H1 (cell line): ENCODE results near the gene TRIM28. TPM values are rescaled to one million over a fixed set of nuclear protein-coding genes. Genes with fewer than 3 reads are reported as not detected.

Source experiments
- CTCF ChIA-PET: fragments of 300-600 bp; sonication (Branson Sonifier 250); formaldehyde crosslinking; loops from one replicate; lab custom pipeline; 2021; ENCODE audit not compliant: partially characterized antibody; lab: Charles Lee
- POLR2A ChIA-PET: fragments of 300-600 bp; sonication (Branson Sonifier 250); formaldehyde crosslinking; loops from one replicate; lab custom pipeline; 2021; ENCODE audit warnings: inconsistent platforms; ENCODE audit not compliant: partially characterized antibody; lab: Charles Lee
- DNase-seq, 2 experiments: peaks; one replicate each; pipeline versions ENCODE4 v3.0.0 to v3.0.0-alpha.2; 2010 to 2022; ENCODE audit warnings: low spot score in 2 of 2, low read depth in 1 of 2, mixed read lengths in 1 of 2
- FAIRE-seq: peaks from 2 replicates; lab custom pipeline; 2011; peaks lifted over from hg19 to GRCh38; lab: Jason Lieb, UNC
- H2AFZ ChIP-seq: 2 replicates; pipeline ENCODE4 v1.8.1; 2012; ENCODE audit warnings: low read length, inconsistent platforms
- H2AK5ac ChIP-seq: 2 replicates; pipeline ENCODE4 v1.6.1; 2013; ENCODE audit warnings: low read depth, low read length
- H2BK120ac ChIP-seq: replicated peaks from 2 replicates; pipeline ENCODE3; 2013; ENCODE audit warnings: low read depth, low read length, inconsistent platforms
- H2BK12ac ChIP-seq: 2 replicates; pipeline ENCODE4 v1.6.1; 2013; ENCODE audit warnings: low read depth, low read length
- H2BK15ac ChIP-seq: 2 replicates; pipeline ENCODE4 v1.6.1; 2013; ENCODE audit warnings: low read length
- H2BK20ac ChIP-seq: 2 replicates; pipeline ENCODE4 v1.6.1; 2013; ENCODE audit warnings: low read length
- H2BK5ac ChIP-seq: 2 replicates; pipeline ENCODE4 v1.6.1; 2013; ENCODE audit warnings: low read depth, low read length
- H3K14ac ChIP-seq: 2 replicates; pipeline ENCODE4 v1.6.1; 2013; ENCODE audit warnings: inconsistent platforms; ENCODE audit not compliant: insufficient read length
- H3K18ac ChIP-seq: 2 replicates; pipeline ENCODE4 v1.6.1; 2013; ENCODE audit warnings: low read length; ENCODE audit errors: extremely low read depth
- H3K23ac ChIP-seq: 2 replicates; pipeline ENCODE4 v1.6.1; 2013; ENCODE audit warnings: inconsistent platforms; ENCODE audit not compliant: insufficient read length
- H3K23me2 ChIP-seq: 2 replicates; pipeline ENCODE4 v1.6.1; 2013; ENCODE audit warnings: low read depth, low read length
- H3K27ac ChIP-seq: 2 replicates; pipeline ENCODE4 v1.6.1; 2011; ENCODE audit warnings: low read depth, low read length, inconsistent platforms
- H3K27me3 ChIP-seq, 4 experiments: replicated peaks in 1 of 4; 1 replicate in 1 of 4; 2 replicates in 3 of 4; pipeline versions ENCODE4 v1.6.1 to v1.8.1; 2011 to 2013; ENCODE audit warnings: low read length in 3 of 4, mild to moderate bottlenecking in 3 of 4, inconsistent platforms in 2 of 4, mixed read lengths in 2 of 4, moderate library complexity in 1 of 4; ENCODE audit not compliant: control insufficient read depth in 3 of 4, insufficient read depth in 3 of 4; ENCODE audit errors: extremely low read depth in 1 of 4
- H3K36me3 ChIP-seq, 4 experiments: 2 replicates each; pipeline versions ENCODE4 v1.6.1 to v1.8.1; 2011 to 2013; ENCODE audit warnings: mild to moderate bottlenecking in 4 of 4, low read length in 3 of 4, moderate library complexity in 2 of 4, control low read depth in 1 of 4, inconsistent platforms in 1 of 4; ENCODE audit not compliant: insufficient read depth in 4 of 4, control insufficient read depth in 2 of 4
- H3K4ac ChIP-seq: replicated peaks from 2 replicates; pipeline ENCODE3; 2013; ENCODE audit warnings: low read length, low read depth, mixed read lengths, inconsistent platforms; ENCODE audit not compliant: insufficient read length
- H3K4me1 ChIP-seq, 4 experiments: replicated peaks in 1 of 4; 1 replicate in 1 of 4; 2 replicates in 3 of 4; pipeline versions ENCODE4 v1.6.1 to v1.8.1; 2011 to 2013; ENCODE audit warnings: low read length in 3 of 4, inconsistent platforms in 2 of 4, mixed read lengths in 1 of 4; ENCODE audit not compliant: insufficient read depth in 4 of 4, control insufficient read depth in 3 of 4
- H3K4me2 ChIP-seq, 2 experiments: 2 replicates each; pipeline versions ENCODE4 v1.6.1 to v1.8.1; 2011 to 2013; ENCODE audit warnings: low read depth in 2 of 2, low read length in 2 of 2, control low read depth in 1 of 2, inconsistent platforms in 1 of 2, mild to moderate bottlenecking in 1 of 2; ENCODE audit not compliant: insufficient read depth in 1 of 2
- H3K4me3 ChIP-seq, 4 experiments: fragments of 200-600, 300-600 bp in 1 of 4; sonication (generic), shearing (Covaris generic), sonication (Bioruptor Twin) in 1 of 4; 2 replicates each; pipeline versions ENCODE4 v1.5.1 to v1.8.1; 2011 to 2016; ENCODE audit warnings: low read length in 4 of 4, low read depth in 3 of 4, control low read depth in 2 of 4, inconsistent platforms in 2 of 4, mild to moderate bottlenecking in 2 of 4, mixed read lengths in 1 of 4, moderate library complexity in 1 of 4; ENCODE audit not compliant: insufficient read depth in 2 of 4; ENCODE audit errors: extremely low read depth in 1 of 4
- H3K56ac ChIP-seq: replicated peaks from 2 replicates; pipeline ENCODE3; 2013; ENCODE audit warnings: low read depth, mild to moderate bottlenecking, mixed read lengths, low read length, inconsistent platforms; ENCODE audit not compliant: insufficient read length
- H3K79me1 ChIP-seq: 2 replicates; pipeline ENCODE4 v1.6.1; 2013; ENCODE audit warnings: low read depth, low read length, control low read depth
- H3K79me2 ChIP-seq, 2 experiments: 2 replicates each; pipeline versions ENCODE4 v1.6.1 to v1.8.1; 2012 to 2013; ENCODE audit warnings: low read length in 2 of 2, mild to moderate bottlenecking in 2 of 2, inconsistent platforms in 1 of 2; ENCODE audit not compliant: insufficient read depth in 2 of 2, control insufficient read depth in 1 of 2
- H3K9ac ChIP-seq, 4 experiments: replicated peaks in 1 of 4; 1 replicate in 1 of 4; 2 replicates in 3 of 4; pipeline versions ENCODE4 v1.6.1 to v1.8.1; 2011 to 2013; ENCODE audit warnings: low read depth in 3 of 4, low read length in 3 of 4, control low read depth in 2 of 4, mild to moderate bottlenecking in 2 of 4, moderate library complexity in 2 of 4, inconsistent platforms in 1 of 4; ENCODE audit errors: extremely low read depth in 1 of 4
- H3K9me3 ChIP-seq, 2 experiments: 2 replicates each; pipeline versions ENCODE4 v1.6.1 to v1.8.1; 2012 to 2013; ENCODE audit warnings: mild to moderate bottlenecking in 2 of 2, moderate library complexity in 2 of 2, control low read depth in 1 of 2, inconsistent platforms in 1 of 2, low read depth in 1 of 2, low read length in 1 of 2, mixed read lengths in 1 of 2; ENCODE audit not compliant: insufficient read depth in 2 of 2
- H4K20me1 ChIP-seq, 2 experiments: replicated peaks in 1 of 2; 2 replicates each; pipeline versions ENCODE3 to v1.8.1; 2011 to 2013; ENCODE audit warnings: inconsistent platforms in 2 of 2, low read length in 2 of 2, mild to moderate bottlenecking in 1 of 2; ENCODE audit not compliant: insufficient read depth in 2 of 2, control insufficient read depth in 1 of 2
- H4K5ac ChIP-seq: 2 replicates; pipeline ENCODE4 v1.6.1; 2013; ENCODE audit warnings: low read length, low read depth, mixed read lengths, inconsistent platforms; ENCODE audit not compliant: insufficient read length
- H4K8ac ChIP-seq: 2 replicates; pipeline ENCODE4 v1.8.0; 2013; ENCODE audit warnings: mild to moderate bottlenecking, moderate library complexity, low read length, inconsistent platforms; ENCODE audit not compliant: insufficient read depth; ENCODE audit errors: extremely low read depth
- H4K91ac ChIP-seq: replicated peaks from 2 replicates; pipeline ENCODE3; 2013; ENCODE audit warnings: low read length, mixed read lengths, inconsistent platforms; ENCODE audit not compliant: insufficient read length
- BRCA1 ChIP-seq: IDR thresholded peaks from 2 replicates; pipeline ENCODE4 v1.6.1; 2012; ENCODE audit warnings: low read depth, low read length, improper control_type of control experiment
- CHD1 ChIP-seq: IDR thresholded peaks from 2 replicates; pipeline ENCODE4 v1.6.1; 2012; ENCODE audit warnings: low read depth, low read length, improper control_type of control experiment
- CREB1 ChIP-seq: IDR thresholded peaks from 2 replicates; pipeline ENCODE4 v1.6.1; 2012; ENCODE audit warnings: inconsistent platforms
- HDAC6 ChIP-seq: IDR thresholded peaks from one replicate; pipeline ENCODE4 v1.7.1; 2012; ENCODE audit warnings: low read depth, mild to moderate bottlenecking, inconsistent platforms, low read length, moderate library complexity
- KDM4A ChIP-seq: IDR thresholded peaks from one replicate; pipeline ENCODE4 v1.7.1; 2012; ENCODE audit warnings: low read depth, mild to moderate bottlenecking, moderate library complexity, low read length, inconsistent platforms; ENCODE audit not compliant: severe bottlenecking
- NANOG ChIP-seq: IDR thresholded peaks from 2 replicates; pipeline ENCODE4 v1.6.1; 2011; ENCODE audit warnings: low read length, low read depth, mild to moderate bottlenecking, inconsistent platforms; ENCODE audit not compliant: insufficient read depth, poor library complexity, severe bottlenecking
- POLR2A ChIP-seq, 2 experiments: IDR thresholded peaks; 1 replicate in 1 of 2; 2 replicates in 1 of 2; pipeline ENCODE4 v1.6.1; 2011; ENCODE audit warnings: low read depth in 2 of 2, low read length in 2 of 2, mild to moderate bottlenecking in 2 of 2; ENCODE audit errors: control extremely low read depth in 1 of 2
- SIRT6 ChIP-seq: IDR thresholded peaks from one replicate; pipeline ENCODE4 v1.7.1; 2012; ENCODE audit warnings: low read length, inconsistent platforms
- USF2 ChIP-seq: IDR thresholded peaks from 2 replicates; pipeline ENCODE4 v1.6.1; 2011; ENCODE audit warnings: low read length, improper control_type of control experiment
- ZNF274 ChIP-seq: IDR thresholded peaks from 2 replicates; pipeline ENCODE4 v1.7.0; 2012; ENCODE audit warnings: low read length, borderline replicate concordance; ENCODE audit errors: extremely low read depth
- WGBS, 2 experiments: shearing (Covaris generic) in 1 of 2; methylation state at CpG; one replicate each; pipeline versions ENCODE4 v1.1.6 to v1.1.7; 2013 to 2015; ENCODE audit warnings: low lambda C conversion rate in 2 of 2, mixed read lengths in 2 of 2, inconsistent platforms in 1 of 2, low coverage in 1 of 2, missing lambda C conversion rate in 1 of 2; ENCODE audit not compliant: insufficient replicate concordance in 2 of 2, insufficient coverage in 1 of 2, insufficient read length in 1 of 2; ENCODE audit errors: extremely low coverage in 1 of 2, missing lambda C conversion rate in 1 of 2; 5-methylcytosine and 5-hydroxymethylcytosine counted together
- polyA plus RNA-seq, 7 experiments: library from polyadenylated mRNA; depleted of rRNA in 3 of 7; stranded (reverse) in 5 of 7; unstranded in 2 of 7; fragments of >200 nt in 5 of 7; fragments of 200-250 nt in 2 of 7; gene quantifications; 1 replicate in 5 of 7; 2 replicates in 1 of 7; 4 replicates in 1 of 7; pipeline versions ENCODE4 v1.2.1 to v1.2.3, GENCODE V29; 2011 to 2013; ENCODE audit warnings: missing spikeins in 2 of 7, mixed read lengths in 2 of 7
- total RNA-seq: library from RNA; stranded (reverse); fragmentation: NEBNext Ultra II Directional; extraction: Animal tissue kit (Norgen Biotek cat#: 25700); gene quantifications from 2 replicates; pipeline ENCODE4 v1.2.1, GENCODE V29; 2021

The TRIM28 gene
- total and polyA plus RNA-seq, 2 of the 8 experiments (the other 6 are each of a cell fraction or from before 2014, with no cell fraction given): 1,433 to 1,442 TPM

DNA sequence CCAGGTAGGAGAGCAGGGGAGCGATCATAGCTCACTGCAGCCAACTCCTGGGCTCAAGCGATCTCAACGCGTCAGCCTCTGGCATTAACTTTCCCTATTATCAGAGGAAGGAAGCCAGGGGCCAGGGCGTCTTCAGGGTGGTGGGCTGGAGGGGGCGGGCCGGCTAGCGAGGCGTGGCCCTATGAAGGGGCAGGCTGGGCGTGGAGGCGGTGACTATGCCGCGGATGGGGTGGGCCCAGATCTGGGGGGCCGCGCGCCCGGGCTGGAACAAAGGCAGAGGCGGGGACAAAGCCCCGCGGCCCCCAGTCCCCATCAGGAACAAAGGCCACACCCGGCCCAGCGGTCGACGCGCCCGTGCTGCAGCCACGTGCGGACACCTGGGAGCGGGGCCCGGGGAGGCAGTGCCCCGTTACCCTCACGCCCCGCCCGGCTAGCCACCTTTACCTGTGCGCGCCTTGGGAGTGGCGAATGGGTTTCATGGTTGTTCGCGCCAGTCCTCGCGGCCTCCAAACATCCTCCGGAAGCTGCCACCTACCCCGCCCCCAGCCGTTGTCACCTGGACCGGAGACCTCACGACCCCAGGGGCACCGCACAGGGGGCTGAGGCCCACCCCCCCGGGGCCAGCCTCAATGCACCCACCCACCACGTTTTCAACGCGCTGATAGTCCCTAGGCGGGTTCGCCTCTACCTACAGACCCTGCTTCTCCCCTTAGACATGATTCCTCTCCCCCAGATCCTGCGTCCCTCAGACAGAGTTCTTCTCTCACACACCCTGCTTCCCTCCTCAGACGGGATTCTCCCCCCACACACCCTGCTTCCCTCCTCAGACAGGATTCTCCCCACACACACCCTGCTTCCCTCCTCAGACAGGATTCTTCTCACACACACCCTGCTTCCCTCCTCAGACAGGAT lies 5.4 kb upstream of the TRIM28 start:
- peak overlapping the region; percentile 17 to 52 (median 32) for H3K4me3 ChIP-seq
- H3K4ac ChIP-seq: peak overlapping the region; percentile 74
- H4K91ac ChIP-seq: peak overlapping the region; percentile 99
- 3% methylated on average over 50 of the region's 55 CpGs; no CpG with 5 or more reads in 1 of the 2 experiments for WGBS, 2 experiments
- POLR2A ChIA-PET: interaction anchor here (0.7 to 2.6 kb wide), 19 partner anchors 9 to 49 kb away, joined by 3 to 53 read pairs (median 4); partner anchors contain the start of genes CHMP2A, UBE2M and ZBTB45
- peak in 1 of 2 experiments; percentile 88 for DNase-seq
- no peak overlapping the region for H3K23ac ChIP-seq
- H3K4me1 ChIP-seq: peaks cover 0 to 5% (median 4%) of the 10 kb centered on the region in 4 experiments; a peak in 5 of 7 replicates
- H3K9ac ChIP-seq: peak overlapping the region; percentile 53 to 79 (median 76)
- H3K27me3 ChIP-seq: peaks cover 0 to 24% (median 10%) of the 10 kb centered on the region in 4 experiments; a peak in 5 of 7 replicates
- CTCF ChIA-PET: interaction anchor here (0.6 to 1.9 kb wide), 3 partner anchors 19 to 61 kb away, joined by 3 to 12 read pairs (median 3); partner anchors contain the start of gene ZBTB45
- H2AK5ac ChIP-seq: peak overlapping the region; percentile 70; the same call in 1 of the 2 replicates
- peak overlapping the region; percentile 99 for H2BK15ac ChIP-seq
- H2BK20ac ChIP-seq: no peak overlapping the region
- H3K23me2 ChIP-seq: peaks cover 3% of the 10 kb centered on the region; the same call in 1 of the 2 replicates
- H3K27ac ChIP-seq: peak overlapping the region; percentile 85
- peak overlapping the region; percentile 33 for H2BK120ac ChIP-seq
- no peak for FAIRE-seq
- H3K14ac ChIP-seq: no peak overlapping the region
- H4K5ac ChIP-seq: peak overlapping the region; percentile 63
- no peak overlapping the region for H2AFZ ChIP-seq
- peak overlapping the region; percentile 93 for H3K18ac ChIP-seq
- H4K8ac ChIP-seq: peak overlapping the region; percentile 97
- H2BK12ac ChIP-seq: peak overlapping the region; percentile 98; the same call in 1 of the 2 replicates
- H2BK5ac ChIP-seq: peak overlapping the region; percentile 98
- H3K56ac ChIP-seq: peak overlapping the region; percentile 62
- H3K79me2 ChIP-seq: no peaks in the 10 kb centered on the region
- H3K36me3 ChIP-seq: no peaks in the 10 kb centered on the region
- H3K4me2 ChIP-seq: peak overlapping the region; percentile 64 to 87
- H4K20me1 ChIP-seq: no peaks in the 10 kb centered on the region
- no peaks in the 10 kb centered on the region for H3K79me1 ChIP-seq
- no peaks in the 10 kb centered on the region for H3K9me3 ChIP-seq
- no peak for TF ChIP-seq HDAC6
- TF ChIP-seq BRCA1: no peak
- TF ChIP-seq SIRT6: no peak
- no peak for TF ChIP-seq CREB1
- TF ChIP-seq CHD1: no peak
- peak; percentile 55 for TF ChIP-seq KDM4A
- TF ChIP-seq ZNF274: no peak
- no peak for TF ChIP-seq NANOG
- 0 out of 2 replicates have a peak, but pooled peaks have one; percentile 29 for TF ChIP-seq USF2
- TF ChIP-seq POLR2A (IDR thresholded peaks at IDR 0.05; ENCODE audit: control extremely low read depth in 1 of 2, low read depth in 2 of 2, low read length in 2 of 2): peak; percentile 78 to 89
